GM10847 (cell line): ENCODE measurements around the gene SLC26A8.

ENCODE experiments used
- POLR2A ChIP-seq: IDR thresholded peaks from 2 replicates; pipeline ENCODE4 v1.6.1; 2011; ENCODE audit not compliant: insufficient read length; ENCODE audit errors: extremely low read depth

Gene SLC26A8

DNA sequence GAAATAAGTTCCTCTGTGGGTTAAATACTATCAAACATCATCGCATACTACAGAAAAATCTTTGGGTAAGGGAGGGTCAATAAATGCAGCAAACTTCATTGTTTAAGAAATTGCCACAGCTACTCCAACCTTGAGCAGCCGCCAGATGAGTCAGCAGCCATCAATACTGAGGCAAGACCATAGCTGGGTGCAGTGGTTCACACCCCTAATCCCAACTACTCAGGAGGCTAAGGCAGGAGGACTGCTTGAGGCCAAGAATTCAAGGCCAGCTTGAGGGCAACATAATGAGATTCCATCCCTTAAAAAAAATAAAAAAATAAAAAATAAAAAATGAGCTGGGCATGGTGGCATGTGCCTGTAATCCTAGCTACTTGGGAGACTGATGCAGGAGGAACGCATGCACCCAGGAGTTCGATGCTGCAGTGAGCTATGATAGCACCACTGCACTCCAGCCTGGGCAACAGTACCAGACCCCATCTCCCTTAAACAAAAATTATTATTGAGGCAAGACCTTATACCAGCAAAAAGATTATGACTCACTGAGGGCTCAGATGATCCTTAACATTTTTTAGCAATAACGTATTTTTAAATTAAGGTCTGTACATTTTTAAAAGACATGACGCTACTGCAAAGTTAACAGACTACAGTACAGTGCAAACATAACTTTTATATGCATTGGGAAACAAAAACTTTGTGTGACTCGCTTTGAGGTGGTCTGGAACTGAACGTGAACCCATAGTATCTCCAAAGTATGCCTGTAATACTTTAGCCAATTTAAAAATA, 112.4 kb downstream of the SLC26A8 start:
- TF ChIP-seq POLR2A: no peak

DNA sequence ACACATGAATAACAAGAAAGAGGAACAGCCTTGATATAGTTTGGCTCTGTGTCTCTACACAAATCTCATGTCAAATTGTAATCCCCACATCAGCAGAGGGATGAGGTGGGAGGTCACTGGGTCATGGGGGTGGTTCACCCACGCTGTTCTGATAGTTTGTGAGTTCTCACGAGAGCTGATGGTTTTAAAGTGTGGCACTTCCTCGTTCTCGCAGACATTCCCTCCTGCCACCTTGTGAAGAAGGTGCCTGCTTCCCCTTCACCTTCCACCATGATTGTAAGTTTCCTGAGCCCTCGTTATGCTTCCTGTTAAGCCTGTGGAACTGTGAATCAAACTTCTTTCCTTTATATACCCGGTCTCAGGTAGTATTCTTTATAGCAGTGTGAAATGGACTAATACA, 116.7 kb downstream of the SLC26A8 start:
- no peak for TF ChIP-seq POLR2A

DNA sequence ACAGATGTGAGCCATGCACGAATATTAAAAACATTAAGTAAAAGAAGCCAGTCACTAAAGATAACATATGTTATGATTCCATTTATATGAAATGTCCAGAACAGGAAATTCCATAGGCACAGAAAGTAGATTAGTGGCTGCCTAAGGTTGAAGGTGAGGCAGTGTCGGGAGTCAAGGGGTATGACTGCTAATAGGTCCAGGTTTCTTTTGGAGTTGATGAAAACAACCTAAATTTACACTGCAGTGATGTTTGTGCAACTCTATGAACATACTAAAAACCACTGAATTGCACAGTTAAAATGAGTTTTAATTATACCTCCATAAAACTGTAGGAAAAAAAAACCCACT, 118.0 kb downstream of the SLC26A8 start:
- TF ChIP-seq POLR2A: no peak

DNA sequence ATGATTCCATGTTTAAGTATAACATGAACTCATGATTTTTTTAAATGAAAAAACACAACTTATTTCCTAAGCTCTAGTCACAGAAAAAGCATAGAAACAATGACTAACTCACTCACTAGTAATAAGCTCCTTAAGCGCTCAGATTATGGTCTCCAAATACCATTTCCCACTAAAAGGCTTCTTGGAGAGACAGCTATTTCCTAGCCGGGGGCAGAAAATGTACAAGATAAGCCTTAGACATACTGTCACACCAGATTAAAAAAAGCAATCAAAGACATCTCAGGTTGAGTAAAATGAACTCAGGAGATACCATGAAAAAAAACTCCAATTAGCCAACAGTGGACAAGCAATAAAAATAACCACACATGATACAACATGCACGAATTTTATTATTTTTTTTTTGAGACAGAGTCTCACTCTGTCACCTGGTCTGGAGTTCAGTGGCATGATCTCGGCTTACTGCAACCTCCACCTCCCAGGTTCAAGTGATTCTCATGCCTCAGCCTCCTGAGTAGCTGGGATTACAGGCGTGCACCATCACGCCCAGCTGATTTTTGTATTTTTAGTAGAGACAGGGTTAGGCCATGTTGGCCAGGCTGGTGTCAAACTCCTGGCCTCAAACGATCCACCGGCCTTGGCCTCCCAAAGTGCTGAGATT, 118.5 kb downstream of the SLC26A8 start:
- TF ChIP-seq POLR2A: no peak

DNA sequence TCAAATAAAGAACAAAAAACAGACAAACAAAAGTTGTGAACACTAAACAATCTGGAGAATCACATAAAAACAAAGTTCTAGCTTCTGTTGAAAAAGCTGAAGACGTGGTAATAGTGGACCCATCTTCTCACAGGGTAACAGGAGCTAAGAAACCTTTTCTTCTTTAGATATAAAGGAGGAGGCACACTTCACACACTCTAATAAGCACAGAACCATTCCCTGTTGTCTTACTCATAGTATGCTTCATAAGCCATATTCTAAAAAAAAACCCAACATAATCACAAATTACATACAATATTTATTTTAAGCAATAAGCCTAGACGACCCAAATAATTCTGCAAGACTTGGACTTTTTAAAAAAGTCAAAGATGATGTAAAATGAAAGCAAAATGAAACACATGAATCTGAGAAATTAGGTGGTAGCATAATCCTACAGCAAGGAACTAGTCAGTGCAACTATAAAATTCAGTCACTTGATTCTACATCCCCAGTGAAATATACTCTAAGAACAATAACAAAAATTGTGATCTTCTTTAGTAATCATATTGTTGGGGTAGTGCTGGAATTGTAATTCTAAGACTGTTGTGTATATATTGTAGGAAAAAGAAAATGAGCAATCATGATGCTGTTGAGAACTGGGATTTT, 119.2 kb downstream of the SLC26A8 start:
- no peak for TF ChIP-seq POLR2A

DNA sequence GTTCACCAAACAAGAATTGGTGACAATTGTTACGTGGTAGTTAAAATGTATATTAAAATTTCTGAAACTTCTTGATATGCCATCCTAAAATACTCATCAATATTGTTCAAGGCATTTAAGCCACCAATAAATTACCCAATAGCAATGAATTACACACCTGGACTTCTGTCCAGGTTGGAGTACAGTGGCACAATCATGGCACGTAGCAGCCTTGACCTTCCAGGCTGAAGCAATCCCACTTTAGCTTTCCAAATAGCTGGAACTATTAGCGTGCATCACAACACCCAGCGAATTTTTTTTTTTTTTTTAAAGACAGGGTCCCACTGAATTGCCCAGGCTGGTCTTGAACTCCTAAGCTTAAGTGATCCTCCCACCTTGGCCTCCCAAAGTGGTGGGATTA, 120.8 kb downstream of the SLC26A8 start:
- no peak for TF ChIP-seq POLR2A

DNA sequence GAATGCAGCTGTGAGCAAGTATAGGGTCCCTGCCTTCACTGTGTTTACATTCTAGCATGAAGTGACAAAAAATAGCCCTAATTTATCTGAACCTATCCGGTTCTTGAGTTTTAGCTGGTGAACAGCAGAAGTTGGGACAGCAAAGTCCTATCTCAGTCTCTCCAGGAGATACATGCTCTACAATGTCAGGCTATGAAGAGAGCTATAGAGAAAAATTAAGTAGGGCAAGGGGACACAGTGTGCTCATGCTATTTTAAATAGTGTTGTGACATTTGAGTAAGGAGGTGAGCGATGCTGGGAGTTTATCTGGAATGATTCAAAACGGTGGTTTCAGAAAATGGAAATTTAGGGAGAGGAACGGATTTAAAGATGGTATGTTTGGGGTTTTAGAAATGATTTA, 124.0 kb downstream of the SLC26A8 start:
- no peak for TF ChIP-seq POLR2A

DNA sequence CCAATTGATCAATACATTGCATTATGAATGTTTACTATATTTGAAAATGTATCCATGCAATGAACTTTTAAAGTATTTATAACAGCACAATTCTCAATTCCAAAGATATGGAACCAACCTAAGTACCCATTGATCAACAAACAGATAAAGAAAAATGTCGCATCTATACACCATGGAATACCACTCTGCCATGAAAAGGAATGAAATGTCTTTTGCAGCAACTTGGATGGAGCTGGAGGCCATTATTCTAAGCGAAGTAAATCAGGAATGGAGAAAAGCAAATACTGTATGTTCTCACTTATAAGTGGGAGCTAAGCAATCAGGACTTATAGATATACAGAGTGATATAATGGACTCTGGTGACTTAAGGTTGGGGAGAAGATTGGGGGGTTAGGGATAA, 126.4 kb downstream of the SLC26A8 start:
- TF ChIP-seq POLR2A: no peak

DNA sequence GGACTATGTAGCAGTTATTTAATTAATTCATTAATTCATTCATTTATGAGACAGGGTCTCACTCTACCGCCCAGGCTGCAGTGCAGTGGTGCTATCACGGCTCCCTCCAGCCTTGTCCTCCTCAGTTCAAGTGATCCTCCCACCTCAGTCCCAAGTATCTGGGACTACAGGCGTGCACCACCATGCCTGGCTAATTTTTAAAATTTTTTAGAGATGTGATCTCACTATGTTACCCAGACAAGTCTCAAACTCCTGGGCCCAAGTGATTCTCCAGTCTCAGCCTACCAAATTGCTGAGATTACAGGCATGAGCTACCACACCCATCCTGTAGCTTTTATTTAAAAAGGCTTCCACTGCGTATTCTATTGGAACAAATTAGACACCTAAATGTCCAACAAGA, 127.0 kb downstream of the SLC26A8 start:
- TF ChIP-seq POLR2A: no peak

DNA sequence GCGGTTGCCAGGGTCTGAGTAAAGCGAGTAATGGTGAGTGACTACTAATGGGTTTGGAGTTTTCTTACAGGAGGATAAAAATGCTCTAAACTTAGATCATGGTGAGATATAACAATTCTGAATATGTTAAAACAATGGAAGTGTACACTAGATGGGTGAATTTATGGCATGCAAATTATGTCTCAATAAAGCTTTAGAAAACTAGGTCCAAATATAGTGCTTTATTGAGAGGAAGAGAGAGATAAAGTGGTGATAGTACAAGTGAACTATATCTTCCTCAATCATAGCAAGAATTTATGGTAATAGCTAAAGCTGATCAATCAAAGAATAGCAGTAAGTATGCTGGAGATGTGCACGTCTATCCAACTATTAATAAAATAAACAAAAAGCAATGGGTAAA, 127.4 kb downstream of the SLC26A8 start:
- no peak for TF ChIP-seq POLR2A

DNA sequence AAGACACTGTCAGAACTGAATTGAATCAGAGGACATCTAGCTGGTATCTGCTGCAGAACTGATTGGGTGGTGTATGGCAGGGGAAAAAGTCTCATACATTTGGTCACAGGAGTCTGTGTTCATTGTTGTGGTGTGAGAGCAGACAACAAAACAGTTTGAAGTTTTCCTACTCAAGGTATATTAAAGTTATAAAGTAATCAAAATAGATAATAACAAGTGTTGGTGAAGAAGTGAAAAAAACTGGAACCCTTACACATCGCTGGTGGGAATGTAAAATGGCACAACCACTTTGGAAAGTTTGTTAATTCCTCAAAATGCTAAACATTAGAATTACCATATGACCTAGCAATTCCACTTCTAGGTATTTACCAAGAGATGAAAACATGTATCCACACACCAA, 128.2 kb downstream of the SLC26A8 start:
- TF ChIP-seq POLR2A: no peak

DNA sequence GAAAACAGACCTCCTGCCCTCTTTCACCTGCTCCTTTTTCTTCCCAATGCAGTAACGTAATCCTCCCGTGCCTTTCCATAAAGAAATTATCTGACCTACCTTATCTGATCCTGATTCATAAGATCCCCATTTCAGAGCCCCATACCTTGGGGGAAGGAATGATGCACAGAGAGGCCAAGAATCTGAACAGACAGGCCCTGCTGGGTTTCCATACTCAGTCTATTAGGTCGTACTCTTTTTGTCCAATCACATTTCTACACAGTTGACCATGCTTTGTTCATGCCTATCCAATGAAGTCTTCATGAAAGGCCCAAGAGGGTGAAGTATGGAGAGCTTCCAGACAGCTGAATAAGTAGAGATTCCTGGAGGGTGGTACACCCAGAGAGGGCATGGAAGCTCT, 128.9 kb downstream of the SLC26A8 start:
- no peak for TF ChIP-seq POLR2A

DNA sequence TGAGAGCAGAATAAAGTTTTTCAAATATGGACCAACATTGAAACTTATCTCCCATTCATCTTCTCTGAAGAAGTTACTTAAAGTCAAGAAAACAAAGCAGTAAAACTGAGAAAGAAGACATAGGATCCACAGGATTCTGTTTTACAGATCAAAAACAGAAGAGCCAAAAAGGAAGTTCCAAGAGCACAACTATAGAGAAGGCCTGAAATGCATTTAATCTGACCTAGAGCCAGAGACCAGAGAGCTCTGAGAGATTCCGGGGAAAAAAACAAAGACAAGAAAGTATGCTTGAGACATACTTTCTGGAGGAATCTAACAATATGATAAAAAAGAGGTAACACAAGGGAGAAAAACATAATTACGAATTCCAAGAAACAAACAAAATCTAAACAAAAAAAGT, 129.7 kb downstream of the SLC26A8 start:
- no peak for TF ChIP-seq POLR2A
